Osteocyte (in vitro differentiated cells): ENCODE data around the gene PSMD1. TPM values are rescaled to one million over a fixed set of nuclear protein-coding genes. Genes with fewer than 3 reads are reported as not detected.

Source experiments
- DNase-seq: peaks from one replicate; pipeline ENCODE4 v3.0.0; 2021; ENCODE audit warnings: mixed read lengths; ENCODE audit not compliant: unreplicated experiment; ENCODE audit errors: extremely low spot score
- H3K27ac Mint-ChIP-seq: one replicate; pipeline ENCODE4 v1.8.0; 2021; ENCODE audit warnings: mild to moderate bottlenecking, mixed read lengths; ENCODE audit not compliant: unreplicated experiment
- H3K27me3 Mint-ChIP-seq: one replicate; pipeline ENCODE4 v1.8.0; 2021; ENCODE audit warnings: mixed read lengths; ENCODE audit not compliant: unreplicated experiment
- H3K36me3 Mint-ChIP-seq: one replicate; pipeline ENCODE4 v1.8.0; 2021; ENCODE audit warnings: mixed read lengths; ENCODE audit not compliant: unreplicated experiment
- H3K4me1 Mint-ChIP-seq: one replicate; pipeline ENCODE4 v1.8.0; 2021; ENCODE audit warnings: mixed read lengths; ENCODE audit not compliant: unreplicated experiment
- H3K4me3 Mint-ChIP-seq: one replicate; pipeline ENCODE4 v1.8.0; 2021; ENCODE audit warnings: mild to moderate bottlenecking, moderate library complexity, mixed read lengths; ENCODE audit not compliant: unreplicated experiment
- H3K9me3 Mint-ChIP-seq: one replicate; pipeline ENCODE4 v1.8.0; 2021; ENCODE audit warnings: mixed read lengths; ENCODE audit not compliant: unreplicated experiment
- CTCF ChIP-seq: fragments of 200-600 bp; sonication (generic); IDR thresholded peaks from 2 replicates; pipeline ENCODE4 v1.5.0; 2021; ENCODE audit warnings: antibody characterized with exemption, mild to moderate bottlenecking, moderate library complexity
- total RNA-seq: library from RNA; stranded (reverse); gene quantifications from 2 replicates; pipeline ENCODE4 v1.2.1, GENCODE V29; 2021

The PSMD1 gene
- total RNA-seq, 1 donor from 2014 or later = 112 TPM

- H3K4me1 Mint-ChIP-seq = peaks cover 46% of the 10 kb centered on the region
- no peaks in the 10 kb centered on the region for H3K36me3 Mint-ChIP-seq
- no peaks in the 10 kb centered on the region for H3K27me3 Mint-ChIP-seq
- DNase-seq = peak; percentile 62
- no peak overlapping the region for H3K4me3 Mint-ChIP-seq
- no peaks in the 10 kb centered on the region for H3K9me3 Mint-ChIP-seq
- H3K27ac Mint-ChIP-seq = no peak overlapping the region
- no peak for TF ChIP-seq CTCF
These were observed 129.2 kb downstream of the PSMD1 start for GRCh38 chr2:231185886-231186285.

GRCh38 chr2:231186325-231186724, 129.7 kb downstream of the PSMD1 start:
- no peak overlapping the region for H3K4me3 Mint-ChIP-seq
- no peak overlapping the region for H3K27ac Mint-ChIP-seq
- no peak for TF ChIP-seq CTCF
- no peaks in the 10 kb centered on the region for H3K36me3 Mint-ChIP-seq
- H3K27me3 Mint-ChIP-seq = no peaks in the 10 kb centered on the region
- no peaks in the 10 kb centered on the region for H3K9me3 Mint-ChIP-seq
- peak; percentile 73 for DNase-seq
- H3K4me1 Mint-ChIP-seq = peaks cover 46% of the 10 kb centered on the region

GRCh38 chr2:231187736-231188505, 131.3 kb downstream of the PSMD1 start:
- peak; percentile 77 for DNase-seq

GRCh38 chr2:231188506-231189170, 132.0 kb downstream of the PSMD1 start:
- H3K27ac Mint-ChIP-seq = peak overlapping the region; percentile 79
- H3K36me3 Mint-ChIP-seq = no peaks in the 10 kb centered on the region
- H3K9me3 Mint-ChIP-seq = no peaks in the 10 kb centered on the region
- H3K4me1 Mint-ChIP-seq = peaks cover 50% of the 10 kb centered on the region
- H3K27me3 Mint-ChIP-seq = no peaks in the 10 kb centered on the region
- no peak overlapping the region for H3K4me3 Mint-ChIP-seq
- TF ChIP-seq CTCF = no peak
- DNase-seq = peak; percentile 71

More at GRCh38 chr2:231187736-231188505, 131.3 kb downstream of the PSMD1 start:
- H3K27ac Mint-ChIP-seq = peak overlapping the region; percentile 79
- H3K4me1 Mint-ChIP-seq = peaks cover 48% of the 10 kb centered on the region
- H3K4me3 Mint-ChIP-seq = no peak overlapping the region
- no peaks in the 10 kb centered on the region for H3K27me3 Mint-ChIP-seq
- H3K9me3 Mint-ChIP-seq = no peaks in the 10 kb centered on the region
- TF ChIP-seq CTCF = no peak
- no peaks in the 10 kb centered on the region for H3K36me3 Mint-ChIP-seq

GRCh38 chr2:231189171-231189530, 132.5 kb downstream of the PSMD1 start:
- Mint-ChIP-seq H3K9me3 (no peaks in the 10 kb centered on the region), H3K36me3 (no peaks in the 10 kb centered on the region), H3K27me3 (no peaks in the 10 kb centered on the region), H3K4me1 (peaks cover 50% of the 10 kb centered on the region), H3K27ac (peak overlapping the region; percentile 79), H3K4me3 (no peak overlapping the region)
- TF ChIP-seq CTCF = no peak
- peak; percentile 73 for DNase-seq
